ENCODE measurements around the gene OR1F1. TPM values are rescaled to one million over a fixed set of nuclear protein-coding genes. Genes with fewer than 3 reads are reported as not detected.
A peak's percentile ranks its signal among the peaks of the same experiment; 100 is the strongest.

Gene OR1F1
- total RNA-seq, 1 experiment from 2014 or later: 0.44 TPM

- no peak for TF ChIP-seq AR (CRISPR knock-in tag; IDR thresholded peaks at IDR 0.05)
- 0 out of 2 replicates have a peak, but pooled peaks have one; percentile 46 for TF ChIP-seq E2F5 (CRISPR knock-in tag; IDR thresholded peaks at IDR 0.05)
- TF ChIP-seq MAX (CRISPR knock-in tag; IDR thresholded peaks at IDR 0.05): peak; percentile 61; the same call in 1 of the 2 replicates
- TF ChIP-seq CREM (CRISPR knock-in tag; IDR thresholded peaks at IDR 0.05): no peak
- peak; percentile 59; the same call in 1 of the 2 replicates for TF ChIP-seq ZNF281 (CRISPR knock-in tag; IDR thresholded peaks at IDR 0.05)
- TF ChIP-seq GABPB1 (CRISPR knock-in tag; IDR thresholded peaks at IDR 0.05): peak; percentile 36; the same call in 1 of the 2 replicates
- TF ChIP-seq USF1 (CRISPR knock-in tag; IDR thresholded peaks at IDR 0.05): no peak
- TF ChIP-seq CREB1 (CRISPR knock-in tag; IDR thresholded peaks at IDR 0.05): no peak
- TF ChIP-seq ZNF425 (CRISPR knock-in tag; conservative IDR thresholded peaks at IDR 0.05): no peak
These were observed 38.2 kb upstream of the OR1F1 start (continued) for GRCh38 chr16:3149630-3150345.

GRCh38 chr16:3150346-3151218 is 37.4 kb upstream of the OR1F1 start:
- POLR2A ChIA-PET: interaction anchor here (0.6 to 5.9 kb wide), 17 partner anchors 8 to 140 kb away, joined by 3 to 46 read pairs (median 3); partner anchors contain the start of genes ZNF213 and ZSCAN10
- TF ChIP-seq ZNF232 (CRISPR knock-in tag; IDR thresholded peaks at IDR 0.05) (peak; percentile 72; the same call in 1 of the 2 replicates), ZNF416 (CRISPR knock-in tag; IDR thresholded peaks at IDR 0.05) (no peak), KAT7 (CRISPR knock-in tag; IDR thresholded peaks at IDR 0.05; ENCODE audit: borderline replicate concordance) (0 out of 2 replicates have a peak, but pooled peaks have one; percentile 29), HMGXB4 (CRISPR knock-in tag; IDR thresholded peaks at IDR 0.05) (peak; percentile 72), GABPB1 (CRISPR knock-in tag; IDR thresholded peaks at IDR 0.05) (peak; percentile 52; the same call in 1 of the 2 replicates), ETV6 (CRISPR knock-in tag; IDR thresholded peaks at IDR 0.05) (peak; percentile 79; the same call in 1 of the 2 replicates), USF1 (CRISPR knock-in tag; IDR thresholded peaks at IDR 0.05) (no peak), USF2 (CRISPR knock-in tag; IDR thresholded peaks at IDR 0.05) (0 out of 2 replicates have a peak, but pooled peaks have one; percentile 10), CTCF (IDR thresholded peaks at IDR 0.05) (no peak)

More at GRCh38 chr16:3150346-3151218, 37.4 kb upstream of the OR1F1 start:
- Mint-ChIP-seq H3K27me3 (ENCODE audit: low read depth) (peaks cover 37% of the 10 kb centered on the region), H3K27ac (peak overlapping the region; percentile 96), H3K4me1 (peaks cover 7% of the 10 kb centered on the region), H3K4me3 (peak overlapping the region; percentile 93), H3K9me3 (no peaks in the 10 kb centered on the region), H3K36me3 (no peaks in the 10 kb centered on the region)
- CTCF ChIA-PET: interaction anchor here (0.6 to 4.7 kb wide), 29 partner anchors 10 to 143 kb away, joined by 3 to 75 read pairs (median 10); partner anchors contain the start of genes HCFC1R1, OR1F1 and ZNF213
- peak; percentile 98 for DNase-seq (ENCODE audit: low spot score)
- ATAC-seq: peak; percentile 78

All from WTC11 (cell line).